Liver (tissue), 9 donors: ENCODE measurements around the gene RASAL2. TPM values are rescaled to one million over a fixed set of nuclear protein-coding genes. Genes with fewer than 3 reads are reported as not detected.

Experiments used
- DNase-seq: peaks from one replicate; pipeline ENCODE4 v3.0.0-alpha.2; 2017; ENCODE audit warnings: low spot score
- H3K27ac ChIP-seq, 2 donors: one replicate each; pipeline ENCODE4 v1.7.0; 2013; ENCODE audit warnings: inconsistent platforms in 2 of 2, low read length in 2 of 2, control low read depth in 1 of 2, low read depth in 1 of 2, mild to moderate bottlenecking in 1 of 2
- H3K27me3 ChIP-seq, 4 donors: one replicate each; pipeline versions ENCODE4 v1.6.1 to v1.7.0; 2013; ENCODE audit warnings: low read length in 3 of 4, inconsistent platforms in 1 of 4, mild to moderate bottlenecking in 1 of 4, moderate library complexity in 1 of 4; ENCODE audit not compliant: control insufficient read depth in 4 of 4, insufficient read depth in 4 of 4
- H3K36me3 ChIP-seq, 4 donors: one replicate each; pipeline versions ENCODE4 v1.6.1 to v1.7.0; 2013; ENCODE audit warnings: low read length in 3 of 4, mild to moderate bottlenecking in 3 of 4, low read depth in 1 of 4, moderate library complexity in 1 of 4; ENCODE audit not compliant: control insufficient read depth in 4 of 4, insufficient read depth in 3 of 4
- H3K4me1 ChIP-seq, 4 donors: one replicate each; pipeline versions ENCODE4 v1.6.1 to v1.7.0; 2013; ENCODE audit warnings: low read length in 3 of 4, mild to moderate bottlenecking in 3 of 4, moderate library complexity in 1 of 4; ENCODE audit not compliant: control insufficient read depth in 4 of 4, insufficient read depth in 4 of 4
- H3K4me3 ChIP-seq, 3 donors: one replicate each; pipeline versions ENCODE4 v1.6.1 to v1.7.0; 2013; ENCODE audit warnings: low read length in 3 of 3, control low read depth in 1 of 3, low read depth in 1 of 3, mild to moderate bottlenecking in 1 of 3
- H3K9ac ChIP-seq, 2 donors: one replicate each; pipeline ENCODE4 v1.7.0; 2013; ENCODE audit warnings: low read length in 2 of 2, mild to moderate bottlenecking in 2 of 2, moderate library complexity in 2 of 2, control low read depth in 1 of 2, low read depth in 1 of 2
- H3K9me3 ChIP-seq, 4 donors: one replicate each; pipeline versions ENCODE4 v1.6.1 to v1.7.0; 2013; ENCODE audit warnings: low read length in 3 of 4; ENCODE audit not compliant: control insufficient read depth in 4 of 4
- EGR1 ChIP-seq, 2 donors: IDR thresholded peaks; 2 replicates each; pipeline ENCODE4 v1.6.1; 2016 to 2018; ENCODE audit warnings: antibody characterized with exemption in 2 of 2, low read depth in 2 of 2
- GABPA ChIP-seq, 2 donors: IDR thresholded peaks in 1 of 2; conservative IDR thresholded peaks in 1 of 2; 2 replicates each; pipeline ENCODE4 v1.6.1; 2016; ENCODE audit warnings: antibody characterized with exemption in 2 of 2, mild to moderate bottlenecking in 1 of 2, moderate library complexity in 1 of 2
- HNF4A ChIP-seq, 2 donors: conservative IDR thresholded peaks; 2 replicates each; pipeline ENCODE4 v1.6.1; 2016; ENCODE audit warnings: antibody characterized with exemption in 2 of 2, mild to moderate bottlenecking in 2 of 2
- JUND ChIP-seq, 2 donors: IDR thresholded peaks; 2 replicates each; pipeline ENCODE4 v1.6.1; 2016; ENCODE audit warnings: antibody characterized with exemption in 2 of 2
- NR2F2 ChIP-seq: IDR thresholded peaks from 2 replicates; pipeline ENCODE4 v1.6.1; 2016; ENCODE audit warnings: antibody characterized with exemption
- RAD21 ChIP-seq, 2 donors: IDR thresholded peaks; 2 replicates each; pipeline ENCODE4 v1.6.1; 2016; ENCODE audit warnings: antibody characterized with exemption in 2 of 2, mild to moderate bottlenecking in 2 of 2
- RXRA ChIP-seq, 2 donors: IDR thresholded peaks; 2 replicates each; pipeline ENCODE4 v1.6.1; 2017 to 2018; ENCODE audit warnings: antibody characterized with exemption in 2 of 2, mild to moderate bottlenecking in 1 of 2
- SP1 ChIP-seq: IDR thresholded peaks from 2 replicates; pipeline ENCODE4 v1.6.1; 2018; ENCODE audit warnings: antibody characterized with exemption, mild to moderate bottlenecking
- TAF1 ChIP-seq: conservative IDR thresholded peaks from 2 replicates; pipeline ENCODE4 v1.6.1; 2016; ENCODE audit warnings: antibody characterized with exemption, mild to moderate bottlenecking
- YY1 ChIP-seq: IDR thresholded peaks from 2 replicates; pipeline ENCODE4 v1.6.1; 2016; ENCODE audit warnings: antibody characterized with exemption, mild to moderate bottlenecking
- WGBS: extraction: QIAGEN DNeasy Blood & Tissue Kit; methylation state at CpG from one replicate; pipeline ENCODE4 v1.1.7; 2013; 5-methylcytosine and 5-hydroxymethylcytosine counted together
- polyA plus RNA-seq, 2 donors: library from polyadenylated mRNA; stranded (reverse) in 1 of 2; unstranded in 1 of 2; fragments of 200-250 nt in 1 of 2; fragments of >200 nt in 1 of 2; fragmentation: Nextera tagmentation in 1 of 2; extraction: Ambion mirVana in 1 of 2; gene quantifications; one replicate each; pipeline versions ENCODE4 v1.2.1 to v1.2.3, GENCODE V29; 2013 to 2015
- total RNA-seq, 2 donors: library from RNA; depleted of rRNA; stranded (reverse); fragments of >200 nt; gene quantifications; one replicate each; pipeline ENCODE4 v1.2.3, GENCODE V29; 2014
- TF ChIP-seq, protein P1 (sequence below): fragments of 150-350 bp; IDR thresholded peaks from 2 replicates; pipeline ENCODE4 v1.5.1; 2017; ENCODE audit warnings: improper control_type of control experiment, low read depth, low read length; ENCODE audit not compliant: missing input control
- TF ChIP-seq, protein P2 (sequence below): IDR thresholded peaks from 2 replicates; pipeline ENCODE4 v1.6.1; 2016; ENCODE audit warnings: antibody characterized with exemption
- donor health status: healthy.
- donor health status: healthy.
- donor health status: healthy.
- donor health status: healthy.
- donor health status: healthy.

Gene RASAL2
- total and polyA plus RNA-seq, 4 donors: 1.8 to 8.1 (median 4.1) TPM

DNA sequence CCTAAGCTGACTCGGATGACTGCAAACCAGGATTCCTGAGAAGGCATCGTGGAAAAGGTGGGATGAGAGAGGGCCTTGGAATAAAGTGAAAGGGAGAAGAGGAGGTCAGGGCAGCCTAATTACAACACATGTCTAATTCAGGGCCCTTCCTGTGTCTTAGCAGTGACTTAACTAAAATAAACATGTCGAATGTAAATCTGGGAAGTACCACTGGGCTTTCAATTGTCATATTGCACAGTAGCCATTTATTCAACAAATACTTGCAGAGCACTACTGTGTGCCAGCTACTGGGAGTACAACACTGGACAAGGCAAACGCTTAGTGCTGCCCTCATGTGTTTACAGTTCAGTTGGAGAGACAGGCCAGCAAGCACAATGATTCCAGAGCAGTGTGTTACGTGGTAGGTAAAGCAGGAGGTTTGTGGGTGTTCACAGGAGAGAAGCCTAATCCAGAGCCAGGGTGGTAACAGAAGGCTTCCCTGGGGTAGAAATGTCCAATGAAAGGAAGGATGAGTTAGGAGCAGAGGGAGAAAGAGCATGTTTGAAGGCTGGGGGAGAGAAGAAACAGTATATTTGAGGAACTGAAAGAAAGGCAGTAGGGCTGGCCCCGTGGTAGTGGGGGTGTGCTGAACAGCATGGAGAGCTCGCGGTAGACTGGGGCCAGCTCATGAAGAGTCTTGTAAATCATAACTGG, 38.0 kb upstream of the RASAL2 start:
- peaks cover 2 to 21% (median 11%) of the 10 kb centered on the region in 4 donors for H3K4me1 ChIP-seq
- no peaks in the 10 kb centered on the region for H3K27me3 ChIP-seq
- no peaks in the 10 kb centered on the region for H3K36me3 ChIP-seq
- 58% methylated on average over 8 of the region's 8 CpGs for WGBS
- peak overlapping the region in 1 of 2 donors; percentile 34 for H3K27ac ChIP-seq
- no peak for DNase-seq
- peak; percentile 50 for TF ChIP-seq SP1
- TF ChIP-seq GABPA (IDR thresholded peaks at IDR 0.05 in 1 of 2, conservative IDR thresholded peaks at IDR 0.05 in 1 of 2): no peak
- TF ChIP-seq, protein P1, sequence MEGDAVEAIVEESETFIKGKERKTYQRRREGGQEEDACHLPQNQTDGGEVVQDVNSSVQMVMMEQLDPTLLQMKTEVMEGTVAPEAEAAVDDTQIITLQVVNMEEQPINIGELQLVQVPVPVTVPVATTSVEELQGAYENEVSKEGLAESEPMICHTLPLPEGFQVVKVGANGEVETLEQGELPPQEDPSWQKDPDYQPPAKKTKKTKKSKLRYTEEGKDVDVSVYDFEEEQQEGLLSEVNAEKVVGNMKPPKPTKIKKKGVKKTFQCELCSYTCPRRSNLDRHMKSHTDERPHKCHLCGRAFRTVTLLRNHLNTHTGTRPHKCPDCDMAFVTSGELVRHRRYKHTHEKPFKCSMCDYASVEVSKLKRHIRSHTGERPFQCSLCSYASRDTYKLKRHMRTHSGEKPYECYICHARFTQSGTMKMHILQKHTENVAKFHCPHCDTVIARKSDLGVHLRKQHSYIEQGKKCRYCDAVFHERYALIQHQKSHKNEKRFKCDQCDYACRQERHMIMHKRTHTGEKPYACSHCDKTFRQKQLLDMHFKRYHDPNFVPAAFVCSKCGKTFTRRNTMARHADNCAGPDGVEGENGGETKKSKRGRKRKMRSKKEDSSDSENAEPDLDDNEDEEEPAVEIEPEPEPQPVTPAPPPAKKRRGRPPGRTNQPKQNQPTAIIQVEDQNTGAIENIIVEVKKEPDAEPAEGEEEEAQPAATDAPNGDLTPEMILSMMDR: peak; percentile 25
- TF ChIP-seq RXRA (IDR thresholded peaks at IDR 0.05): peak; percentile 14 to 21
- no peak for TF ChIP-seq EGR1 (IDR thresholded peaks at IDR 0.05; ENCODE audit: low read depth in 2 of 2)
- TF ChIP-seq, protein P2, sequence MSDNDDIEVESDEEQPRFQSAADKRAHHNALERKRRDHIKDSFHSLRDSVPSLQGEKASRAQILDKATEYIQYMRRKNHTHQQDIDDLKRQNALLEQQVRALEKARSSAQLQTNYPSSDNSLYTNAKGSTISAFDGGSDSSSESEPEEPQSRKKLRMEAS: no peak
- TF ChIP-seq HNF4A (conservative IDR thresholded peaks at IDR 0.05): peak; percentile 13
- TF ChIP-seq RAD21 (IDR thresholded peaks at IDR 0.05): peak; percentile 70 to 77
- H3K9me3 ChIP-seq: no peaks in the 10 kb centered on the region
- H3K9ac ChIP-seq: no peak overlapping the region
- H3K4me3 ChIP-seq: no peak overlapping the region

DNA sequence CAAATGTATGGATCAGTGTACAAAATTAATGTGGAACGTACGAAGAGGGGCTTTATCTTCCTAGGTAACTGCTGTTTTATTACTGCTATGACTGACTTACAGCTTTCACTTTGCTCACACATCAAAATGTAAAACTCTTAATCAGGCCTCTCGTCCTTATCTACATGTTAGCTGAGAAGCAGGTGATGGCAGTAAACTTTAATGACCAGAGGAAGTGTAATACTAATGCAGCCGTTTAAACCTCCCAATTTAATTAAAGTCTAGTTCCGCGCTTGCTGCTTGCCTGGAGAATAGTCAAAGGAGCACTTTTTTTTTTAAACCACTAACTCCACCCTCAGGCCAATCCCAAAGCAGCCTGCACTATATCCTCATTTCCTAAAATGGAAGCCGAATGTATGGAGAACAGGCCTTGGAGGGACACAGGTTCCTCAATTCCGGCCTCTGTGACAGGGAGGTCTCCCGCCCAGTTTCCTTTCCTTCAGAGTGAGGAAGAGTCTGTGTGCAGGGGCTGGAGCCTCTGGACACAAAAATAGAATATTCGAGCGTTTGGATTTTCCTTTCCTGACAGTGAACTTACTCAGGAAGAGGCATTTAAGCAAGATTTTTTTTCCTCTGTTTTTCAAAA, 36.7 kb upstream of the RASAL2 start:
- no peak overlapping the region for H3K9ac ChIP-seq
- H3K9me3 ChIP-seq: no peaks in the 10 kb centered on the region
- H3K4me3 ChIP-seq: no peak overlapping the region
- no peaks in the 10 kb centered on the region for H3K36me3 ChIP-seq
- H3K27me3 ChIP-seq: no peaks in the 10 kb centered on the region
- TF ChIP-seq RAD21 (IDR thresholded peaks at IDR 0.05): peak in 1 of 2 donors; percentile 3
- TF ChIP-seq TAF1: no peak
- no peak for TF ChIP-seq NR2F2
- TF ChIP-seq, protein P1: no peak
- peak; percentile 59 for TF ChIP-seq YY1
- no peak for TF ChIP-seq RXRA (IDR thresholded peaks at IDR 0.05)
- TF ChIP-seq JUND (IDR thresholded peaks at IDR 0.05): no peak
- H3K4me1 ChIP-seq: peaks cover 2 to 27% (median 13%) of the 10 kb centered on the region in 4 donors
- DNase-seq: no peak
- 66% methylated on average over 11 of the region's 11 CpGs for WGBS
- peak overlapping the region; percentile 48 for H3K27ac ChIP-seq
